HG02642 (cell line): ENCODE results near the gene ASIC4.

Experiments
- ATAC-seq: cut with Tn5 transposase; IDR thresholded peaks from one replicate; pipeline ENCODE4 v1.9.1; 2021; ENCODE audit warnings: mild to moderate bottlenecking; ENCODE audit not compliant: unreplicated experiment, poor library complexity

The ASIC4 gene

DNA sequence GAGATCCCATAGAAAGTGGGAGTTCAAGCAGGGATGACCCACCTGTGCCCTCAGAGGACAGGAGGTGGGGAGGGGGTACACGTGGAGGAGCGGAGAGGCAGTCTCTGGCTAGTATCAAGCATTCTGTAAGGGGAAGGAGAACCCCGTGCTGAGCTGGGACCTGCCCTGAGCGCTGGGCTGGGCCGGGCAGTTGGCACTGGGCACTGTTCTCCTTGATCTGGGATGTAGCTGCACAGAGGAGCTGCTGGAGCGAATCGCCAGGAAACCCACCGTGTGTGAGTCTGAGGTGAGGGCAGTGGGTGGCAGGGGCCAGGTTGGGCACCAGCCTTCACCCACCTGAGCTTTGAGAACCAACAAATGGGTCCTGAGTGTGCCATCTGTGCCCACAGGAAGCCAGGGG is 35.4 kb upstream of the ASIC4 start:
- ATAC-seq, result no peak

DNA sequence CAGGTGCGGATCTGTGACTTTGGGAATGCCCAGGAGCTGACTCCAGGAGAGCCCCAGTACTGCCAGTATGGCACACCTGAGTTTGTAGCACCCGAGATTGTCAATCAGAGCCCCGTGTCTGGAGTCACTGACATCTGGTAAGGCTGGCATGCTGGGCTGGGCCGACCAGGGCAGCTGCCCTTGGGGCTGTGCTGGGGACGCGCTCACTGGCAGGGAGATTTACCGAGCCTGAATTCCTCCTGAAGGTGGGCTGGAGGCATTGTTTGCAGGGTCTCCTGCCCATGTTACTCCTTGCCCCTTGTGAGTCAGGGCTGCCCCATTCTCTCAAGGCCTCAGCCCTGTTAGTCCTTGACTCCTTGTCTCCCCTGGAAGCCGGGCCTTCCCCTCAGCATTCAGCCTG is 34.3 kb upstream of the ASIC4 start:
- ATAC-seq, result no peak

DNA sequence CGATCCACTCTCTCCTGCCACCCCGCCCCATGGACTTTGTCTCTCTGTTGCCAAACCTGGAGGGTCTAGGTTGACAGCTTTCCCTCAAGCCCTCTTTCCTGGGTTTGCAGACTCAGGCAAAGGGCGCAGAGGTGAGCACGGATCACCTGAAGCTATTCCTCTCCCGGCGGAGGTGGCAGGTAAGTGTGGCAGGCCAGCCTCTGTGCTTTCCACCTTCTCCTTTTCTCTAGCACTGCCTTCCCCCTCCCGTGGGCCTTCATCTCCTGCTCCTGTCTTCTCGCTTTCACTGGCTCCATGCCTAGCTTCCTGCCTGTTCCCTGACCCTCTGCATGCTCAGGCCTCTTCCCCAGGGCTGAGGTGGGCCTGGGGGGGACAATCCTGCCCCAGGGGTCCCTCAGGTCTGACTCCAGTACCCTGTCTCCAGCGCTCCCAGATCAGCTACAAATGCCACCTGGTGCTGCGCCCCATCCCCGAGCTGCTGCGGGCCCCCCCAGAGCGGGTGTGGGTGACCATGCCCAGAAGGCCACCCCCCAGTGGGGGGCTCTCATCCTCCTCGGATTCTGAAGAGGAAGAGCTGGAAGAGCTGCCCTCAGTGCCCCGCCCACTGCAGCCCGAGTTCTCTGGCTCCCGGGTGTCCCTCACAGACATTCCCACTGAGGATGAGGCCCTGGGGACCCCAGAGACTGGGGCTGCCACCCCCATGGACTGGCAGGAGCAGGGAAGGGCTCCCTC is 31.4 kb upstream of the ASIC4 start:
- ATAC-seq, result no peak

GRCh38 chr2:219483451-219484342 is 30.6 kb upstream of the ASIC4 start:
- no peak for ATAC-seq

DNA sequence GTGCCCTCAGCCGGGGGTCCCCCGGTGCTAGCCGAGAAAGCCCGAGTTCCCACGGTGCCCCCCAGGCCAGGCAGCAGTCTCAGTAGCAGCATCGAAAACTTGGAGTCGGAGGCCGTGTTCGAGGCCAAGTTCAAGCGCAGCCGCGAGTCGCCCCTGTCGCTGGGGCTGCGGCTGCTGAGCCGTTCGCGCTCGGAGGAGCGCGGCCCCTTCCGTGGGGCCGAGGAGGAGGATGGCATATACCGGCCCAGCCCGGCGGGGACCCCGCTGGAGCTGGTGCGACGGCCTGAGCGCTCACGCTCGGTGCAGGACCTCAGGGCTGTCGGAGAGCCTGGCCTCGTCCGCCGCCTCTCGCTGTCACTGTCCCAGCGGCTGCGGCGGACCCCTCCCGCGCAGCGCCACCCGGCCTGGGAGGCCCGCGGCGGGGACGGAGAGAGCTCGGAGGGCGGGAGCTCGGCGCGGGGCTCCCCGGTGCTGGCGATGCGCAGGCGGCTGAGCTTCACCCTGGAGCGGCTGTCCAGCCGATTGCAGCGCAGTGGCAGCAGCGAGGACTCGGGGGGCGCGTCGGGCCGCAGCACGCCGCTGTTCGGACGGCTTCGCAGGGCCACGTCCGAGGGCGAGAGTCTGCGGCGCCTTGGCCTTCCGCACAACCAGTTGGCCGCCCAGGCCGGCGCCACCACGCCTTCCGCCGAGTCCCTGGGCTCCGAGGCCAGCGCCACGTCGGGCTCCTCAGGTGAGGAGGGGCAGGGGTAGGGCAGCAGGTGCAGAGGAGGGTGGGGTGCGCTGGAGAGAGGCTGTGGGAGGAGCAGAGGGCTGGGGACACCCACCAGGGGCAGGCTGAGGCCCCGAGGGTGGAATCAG is 29.7 kb upstream of the ASIC4 start:
- no peak for ATAC-seq

GRCh38 chr2:219485201-219485580 is 29.1 kb upstream of the ASIC4 start:
- no peak for ATAC-seq

- no peak for ATAC-seq
These were observed 27.8 kb upstream of the ASIC4 start for GRCh38 chr2:219486380-219486959.

- no peak for ATAC-seq
These were observed 26.0 kb upstream of the ASIC4 start for GRCh38 chr2:219488149-219488843.

DNA sequence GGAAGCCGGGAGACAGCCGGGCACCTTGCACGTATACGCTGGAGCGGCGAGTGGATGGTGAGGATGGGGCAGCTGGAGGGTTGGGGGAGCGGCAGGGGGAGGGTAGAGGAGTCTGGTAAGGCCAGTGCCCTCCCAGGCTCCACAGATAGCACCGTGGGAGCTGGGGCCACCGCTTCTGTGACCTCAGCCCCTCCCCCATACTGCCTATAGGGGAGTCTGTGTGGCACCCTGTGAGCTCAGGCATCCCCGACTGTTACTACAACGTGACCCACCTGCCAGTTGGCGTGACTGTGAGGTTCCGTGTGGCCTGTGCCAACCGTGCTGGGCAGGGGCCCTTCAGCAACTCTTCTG is 25.5 kb upstream of the ASIC4 start:
- no peak for ATAC-seq

GRCh38 chr2:219489315-219489714 is 25.0 kb upstream of the ASIC4 start:
- ATAC-seq, result no peak

- ATAC-seq, result no peak
These were observed 24.1 kb upstream of the ASIC4 start for GRCh38 chr2:219490186-219490585.

DNA sequence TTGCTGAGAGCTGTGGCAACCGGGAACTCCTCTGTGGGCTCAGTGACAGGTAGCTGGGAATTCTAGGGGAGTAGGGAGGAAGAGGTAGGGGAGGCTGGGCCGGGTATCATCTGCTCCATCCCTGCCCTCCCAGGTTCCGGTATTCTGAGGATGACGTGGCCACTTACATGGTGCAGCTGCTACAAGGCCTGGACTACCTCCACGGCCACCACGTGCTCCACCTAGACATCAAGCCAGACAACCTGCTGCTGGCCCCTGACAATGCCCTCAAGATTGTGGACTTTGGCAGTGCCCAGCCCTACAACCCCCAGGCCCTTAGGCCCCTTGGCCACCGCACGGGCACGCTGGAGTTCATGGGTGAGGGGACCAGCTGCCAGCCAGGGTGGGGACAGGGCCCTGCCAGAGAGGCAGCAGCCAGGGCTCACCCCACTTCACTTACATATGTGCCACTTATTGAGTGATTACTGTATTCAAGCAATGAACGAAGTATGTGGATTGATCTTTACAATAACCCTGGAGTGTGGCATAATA is 23.6 kb upstream of the ASIC4 start:
- ATAC-seq, result no peak

DNA sequence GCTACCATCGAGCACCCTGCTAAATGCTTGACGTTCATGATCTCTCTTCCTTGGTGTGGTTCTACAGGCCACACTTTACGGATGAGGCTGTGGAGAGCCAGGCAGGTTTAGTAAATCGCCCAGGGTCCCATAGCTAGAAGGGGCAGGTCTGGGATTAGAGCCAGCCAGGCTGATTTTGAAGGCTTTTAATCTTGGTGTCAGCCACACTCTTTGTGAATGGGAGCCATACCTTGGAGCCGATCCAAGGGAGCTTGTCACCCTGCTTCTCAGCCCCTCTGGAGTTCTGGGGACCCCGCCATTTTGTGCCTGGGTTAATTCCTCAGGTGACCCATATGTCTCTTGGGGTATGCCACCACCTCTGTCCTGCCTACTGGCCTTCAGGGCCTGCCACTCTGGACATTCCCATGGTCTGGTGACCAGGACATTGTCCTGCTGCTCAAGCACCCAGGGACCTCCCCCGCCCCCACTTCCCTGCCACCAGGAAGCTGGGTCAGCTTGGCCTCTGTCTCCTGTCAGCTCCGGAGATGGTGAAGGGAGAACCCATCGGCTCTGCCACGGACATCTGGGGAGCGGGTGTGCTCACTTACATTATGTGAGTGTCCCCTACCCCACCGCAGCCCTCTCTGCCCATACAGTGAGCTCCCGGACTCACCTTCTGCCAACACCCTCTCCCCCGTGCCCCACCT is 22.9 kb upstream of the ASIC4 start:
- ATAC-seq, result no peak

DNA sequence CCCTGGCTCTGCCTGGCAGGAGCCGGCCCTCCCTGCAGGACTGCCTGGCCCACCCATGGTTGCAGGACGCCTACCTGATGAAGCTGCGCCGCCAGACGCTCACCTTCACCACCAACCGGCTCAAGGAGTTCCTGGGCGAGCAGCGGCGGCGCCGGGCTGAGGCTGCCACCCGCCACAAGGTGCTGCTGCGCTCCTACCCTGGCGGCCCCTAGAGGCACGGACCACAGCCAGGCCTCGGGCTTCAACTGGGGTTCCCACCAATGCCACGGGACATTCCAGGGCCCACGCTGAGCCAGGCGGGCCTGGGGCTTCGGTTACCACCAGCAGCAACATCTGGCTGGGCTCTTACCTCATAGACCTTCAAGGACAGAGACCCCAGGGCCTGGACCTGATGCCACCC is 21.7 kb upstream of the ASIC4 start:
- no peak for ATAC-seq

- no peak for ATAC-seq
These were observed 21.2 kb upstream of the ASIC4 start for GRCh38 chr2:219493086-219493485.

DNA sequence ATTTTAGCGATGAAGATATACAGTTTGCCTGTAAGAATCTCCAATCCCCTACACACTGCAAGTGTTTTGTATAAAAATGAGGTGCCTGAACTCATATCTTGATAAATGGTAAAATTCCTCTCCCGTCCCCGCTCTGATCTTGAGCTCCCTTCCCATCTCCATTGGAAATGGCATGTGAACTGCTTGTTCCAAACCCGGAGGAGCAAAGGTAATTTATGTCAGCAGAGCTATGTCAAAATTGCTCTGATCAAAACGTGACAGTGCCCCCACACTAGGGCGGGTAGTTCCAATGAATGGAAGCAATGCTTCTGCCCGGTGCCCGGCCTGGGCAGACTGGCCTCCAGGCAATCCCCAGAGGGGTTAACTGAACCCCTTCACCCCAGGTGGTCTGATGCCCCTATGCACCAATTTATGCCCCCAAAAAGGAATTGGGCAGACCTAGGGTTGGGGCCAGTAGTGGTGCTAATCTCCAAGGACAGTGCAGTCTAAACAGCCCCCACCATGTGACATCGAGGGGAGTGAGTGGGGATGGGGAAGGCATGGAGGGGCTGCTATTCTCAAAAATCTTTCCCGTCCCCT is 19.2 kb upstream of the ASIC4 start:
- no peak for ATAC-seq

- no peak for ATAC-seq
These were observed 18.7 kb upstream of the ASIC4 start for GRCh38 chr2:219495531-219496122.

DNA sequence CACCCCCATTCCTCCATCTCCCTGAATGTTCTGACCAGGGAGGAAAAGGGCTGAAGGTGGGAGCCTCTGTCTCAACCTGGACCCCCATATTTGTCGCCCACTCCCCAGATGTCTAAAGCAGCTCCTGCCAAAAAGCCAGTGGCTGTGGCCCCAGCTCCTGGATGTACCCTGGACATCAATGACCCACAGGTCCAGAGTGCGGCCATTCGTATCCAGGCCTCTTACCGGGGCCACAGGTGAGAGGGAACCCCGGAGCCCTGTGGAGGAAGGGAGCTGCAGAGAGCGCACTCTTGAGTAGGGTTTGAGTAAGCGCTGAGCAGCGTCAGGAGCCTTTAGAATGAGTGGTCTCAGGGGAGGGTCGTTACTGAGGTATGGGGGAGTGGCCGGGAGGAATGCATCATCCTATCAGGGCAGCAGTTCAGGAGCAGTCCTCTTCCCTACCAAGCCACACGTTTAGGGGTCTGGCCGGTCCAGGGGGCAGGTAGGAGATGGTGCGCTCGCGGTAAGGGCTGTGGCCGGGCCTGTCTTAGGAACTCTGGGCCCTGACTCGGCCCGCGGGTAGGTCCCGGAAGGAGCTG is 17.9 kb upstream of the ASIC4 start:
- ATAC-seq, result no peak
